Bronchial epithelial cell (primary cell): Measurements from ENCODE around the gene DTNB. TPM values are rescaled to one million over a fixed set of nuclear protein-coding genes. Genes with fewer than 3 reads are reported as not detected.
A peak's percentile ranks its signal among the peaks of the same experiment; 100 is the strongest.

Experiments used
- DNase-seq: peaks from one replicate; pipeline ENCODE4 v3.0.0-alpha.2; 2010; ENCODE audit warnings: low read depth
- FAIRE-seq: peaks from 2 replicates; lab custom pipeline; 2011; peaks lifted over from hg19 to GRCh38; lab: Jason Lieb, UNC
- H3K27me3 ChIP-seq: 2 replicates; pipeline ENCODE4 v1.5.1; 2011; ENCODE audit warnings: low read length; ENCODE audit not compliant: control insufficient read depth, insufficient read depth
- H3K36me3 ChIP-seq: 2 replicates; pipeline ENCODE4 v1.5.1; 2011; ENCODE audit warnings: low read length; ENCODE audit not compliant: control insufficient read depth, insufficient read depth
- H3K4me3 ChIP-seq: 2 replicates; pipeline ENCODE4 v1.5.1; 2011; ENCODE audit warnings: mild to moderate bottlenecking, low read depth, low read length, control low read depth
- total RNA-seq: library from RNA; depleted of rRNA; stranded (reverse); fragments of >200 nt; gene quantifications from 2 replicates; pipeline ENCODE4 v1.2.1, GENCODE V29; 2014
- TF ChIP-seq, protein P1 (sequence below): IDR thresholded peaks from 2 replicates; pipeline ENCODE4 v1.5.1; 2011; ENCODE audit warnings: mild to moderate bottlenecking, moderate library complexity, low read length, control low read depth, inconsistent platforms; ENCODE audit not compliant: insufficient read depth, severe bottlenecking

Gene DTNB
- total RNA-seq, 1 donor from 2014 or later: 8.4 TPM

DNA sequence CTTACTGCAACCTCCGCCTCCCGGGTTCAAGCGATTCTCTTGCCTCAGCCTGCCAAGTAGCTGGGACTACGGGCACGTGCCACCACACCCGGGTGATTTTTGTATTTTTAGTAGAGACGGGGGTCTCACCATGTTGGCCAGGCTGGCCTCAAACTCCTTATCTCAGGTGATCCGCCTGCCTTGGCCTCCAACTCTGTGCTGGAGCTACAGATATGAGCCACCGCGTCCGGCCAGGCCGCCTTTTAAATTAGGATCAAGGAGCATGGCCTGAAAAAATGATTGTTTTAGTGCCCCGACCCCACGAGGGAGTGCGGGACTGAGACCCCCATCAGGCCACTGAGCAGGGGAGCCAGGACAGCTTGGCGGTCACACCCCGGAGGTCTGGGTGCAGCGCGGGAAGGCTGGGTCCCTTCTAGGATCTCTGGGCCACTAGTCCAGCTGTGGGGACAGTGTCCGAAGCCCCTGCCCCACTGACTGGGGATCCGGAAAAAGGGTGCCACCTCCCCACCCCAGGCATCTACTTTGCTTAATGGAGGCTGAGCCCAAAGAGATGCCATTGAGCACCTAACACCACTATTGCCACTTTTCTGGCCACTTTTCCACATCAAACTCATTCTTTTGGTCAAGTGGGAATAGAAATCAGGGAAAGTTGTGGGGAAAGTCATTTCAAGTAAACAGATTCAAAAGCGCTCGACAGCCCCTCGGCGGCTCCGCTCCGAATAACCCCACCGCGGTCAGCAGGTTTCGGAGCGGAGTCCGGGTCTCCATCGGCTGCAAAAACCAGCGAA is 311.9 kb downstream of the DTNB start:
- no peaks in the 10 kb centered on the region for H3K27me3 ChIP-seq
- no peaks in the 10 kb centered on the region for H3K36me3 ChIP-seq
- TF ChIP-seq, protein P1, sequence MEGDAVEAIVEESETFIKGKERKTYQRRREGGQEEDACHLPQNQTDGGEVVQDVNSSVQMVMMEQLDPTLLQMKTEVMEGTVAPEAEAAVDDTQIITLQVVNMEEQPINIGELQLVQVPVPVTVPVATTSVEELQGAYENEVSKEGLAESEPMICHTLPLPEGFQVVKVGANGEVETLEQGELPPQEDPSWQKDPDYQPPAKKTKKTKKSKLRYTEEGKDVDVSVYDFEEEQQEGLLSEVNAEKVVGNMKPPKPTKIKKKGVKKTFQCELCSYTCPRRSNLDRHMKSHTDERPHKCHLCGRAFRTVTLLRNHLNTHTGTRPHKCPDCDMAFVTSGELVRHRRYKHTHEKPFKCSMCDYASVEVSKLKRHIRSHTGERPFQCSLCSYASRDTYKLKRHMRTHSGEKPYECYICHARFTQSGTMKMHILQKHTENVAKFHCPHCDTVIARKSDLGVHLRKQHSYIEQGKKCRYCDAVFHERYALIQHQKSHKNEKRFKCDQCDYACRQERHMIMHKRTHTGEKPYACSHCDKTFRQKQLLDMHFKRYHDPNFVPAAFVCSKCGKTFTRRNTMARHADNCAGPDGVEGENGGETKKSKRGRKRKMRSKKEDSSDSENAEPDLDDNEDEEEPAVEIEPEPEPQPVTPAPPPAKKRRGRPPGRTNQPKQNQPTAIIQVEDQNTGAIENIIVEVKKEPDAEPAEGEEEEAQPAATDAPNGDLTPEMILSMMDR: no peak
- FAIRE-seq: no peak
- H3K4me3 ChIP-seq: no peak overlapping the region
- no peak for DNase-seq

DNA sequence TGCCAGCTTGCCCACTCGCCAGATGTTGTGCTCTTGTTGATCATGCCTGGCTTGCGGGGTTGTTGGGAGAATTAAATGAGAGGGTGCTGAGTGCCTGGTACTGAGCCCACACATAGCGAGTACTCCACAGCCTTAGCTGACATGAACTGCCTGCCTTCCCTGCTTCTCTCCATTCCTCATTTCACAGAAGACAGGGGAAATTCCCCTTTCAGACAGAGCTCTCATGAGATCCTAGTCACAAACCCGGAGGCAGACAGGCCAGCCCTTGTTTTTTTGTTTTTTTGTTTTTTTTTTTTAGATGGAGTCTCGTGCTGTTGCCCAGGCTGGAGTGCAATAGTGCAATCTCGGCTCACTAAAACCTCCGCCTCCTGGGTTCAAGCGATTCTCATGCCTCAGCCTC is 314.5 kb downstream of the DTNB start:
- DNase-seq (no peak), FAIRE-seq (no peak)
- Histone ChIP-seq H3K27me3 (no peaks in the 10 kb centered on the region), H3K36me3 (no peaks in the 10 kb centered on the region), H3K4me3 (no peak overlapping the region)
- TF ChIP-seq, protein P1: no peak

DNA sequence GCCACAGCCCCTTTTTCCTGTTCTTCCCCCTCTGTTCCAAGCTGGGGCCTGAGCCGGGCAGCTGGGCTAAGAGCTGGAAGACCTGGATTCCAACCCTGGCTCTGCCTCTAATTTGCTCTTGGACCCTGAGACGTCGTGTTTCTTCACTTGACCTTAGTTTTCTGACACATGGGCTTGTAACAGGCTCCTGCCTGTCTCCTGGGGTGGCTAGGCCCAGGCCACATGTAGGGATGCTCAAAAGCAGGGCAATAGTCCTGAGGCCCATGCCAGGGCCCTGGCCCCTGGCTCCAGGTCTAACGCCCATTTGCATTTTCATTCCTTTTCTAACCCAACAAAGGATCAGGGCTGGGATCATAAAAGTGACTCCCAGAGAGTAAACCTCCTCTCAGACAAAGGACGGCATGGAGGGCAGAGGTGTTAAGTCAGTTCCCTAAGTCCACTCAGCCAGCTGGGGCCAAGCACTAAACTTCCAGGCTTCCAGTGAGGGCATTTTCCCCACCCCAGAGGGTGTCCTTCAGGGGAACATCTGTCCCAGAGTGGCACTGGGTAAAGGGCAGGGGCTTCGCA is 315.0 kb downstream of the DTNB start:
- Histone ChIP-seq H3K4me3 (no peak overlapping the region), H3K36me3 (no peaks in the 10 kb centered on the region), H3K27me3 (no peaks in the 10 kb centered on the region)
- TF ChIP-seq, protein P1: no peak
- DNase-seq (no peak), FAIRE-seq (no peak)

DNA sequence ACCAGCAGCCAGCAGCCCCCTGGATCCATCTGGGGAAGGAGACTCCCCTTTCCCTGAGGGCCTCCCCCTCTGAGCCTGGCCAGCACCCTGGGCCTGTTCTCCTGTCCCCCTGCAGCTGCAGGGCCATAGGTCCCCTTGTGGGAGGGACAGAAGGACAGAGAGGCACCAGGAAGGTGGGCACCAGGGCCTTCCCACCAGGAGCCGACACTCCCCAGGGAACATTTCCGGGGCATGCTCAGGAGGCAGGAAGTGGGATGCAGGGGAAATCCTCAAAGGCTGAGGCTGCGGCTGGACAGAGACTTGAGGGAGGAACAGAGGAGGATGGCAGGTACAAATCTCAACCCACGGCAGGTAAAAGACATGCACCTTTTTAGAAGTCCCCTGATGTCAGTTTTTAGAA is 317.3 kb downstream of the DTNB start:
- H3K27me3 ChIP-seq: no peaks in the 10 kb centered on the region
- no peak overlapping the region for H3K4me3 ChIP-seq
- H3K36me3 ChIP-seq: no peaks in the 10 kb centered on the region
- no peak for FAIRE-seq
- no peak for DNase-seq
- TF ChIP-seq, protein P1: no peak

DNA sequence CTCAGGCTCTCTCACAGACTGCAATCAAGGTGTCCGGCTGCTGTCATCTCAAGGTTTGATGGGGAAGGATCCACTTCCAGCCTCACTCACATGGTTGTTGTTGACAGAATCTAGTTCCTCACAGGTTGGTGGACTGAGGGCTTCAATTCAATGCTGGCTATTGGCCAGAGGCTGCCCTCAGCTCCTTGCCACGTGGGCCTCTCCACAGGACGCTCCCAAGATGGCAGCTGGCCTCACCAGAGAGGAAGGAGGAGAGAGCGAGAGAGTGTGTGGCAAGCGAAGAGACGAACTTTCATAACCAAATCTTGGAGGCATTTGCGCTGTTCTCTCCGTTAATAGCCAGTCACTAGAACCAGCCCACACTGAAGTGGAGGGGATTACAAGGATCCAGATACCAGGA is 318.1 kb downstream of the DTNB start:
- Histone ChIP-seq H3K27me3 (no peaks in the 10 kb centered on the region), H3K36me3 (no peaks in the 10 kb centered on the region), H3K4me3 (no peak overlapping the region)
- FAIRE-seq (peak; percentile 91), DNase-seq (no peak)
- TF ChIP-seq, protein P1: no peak

DNA sequence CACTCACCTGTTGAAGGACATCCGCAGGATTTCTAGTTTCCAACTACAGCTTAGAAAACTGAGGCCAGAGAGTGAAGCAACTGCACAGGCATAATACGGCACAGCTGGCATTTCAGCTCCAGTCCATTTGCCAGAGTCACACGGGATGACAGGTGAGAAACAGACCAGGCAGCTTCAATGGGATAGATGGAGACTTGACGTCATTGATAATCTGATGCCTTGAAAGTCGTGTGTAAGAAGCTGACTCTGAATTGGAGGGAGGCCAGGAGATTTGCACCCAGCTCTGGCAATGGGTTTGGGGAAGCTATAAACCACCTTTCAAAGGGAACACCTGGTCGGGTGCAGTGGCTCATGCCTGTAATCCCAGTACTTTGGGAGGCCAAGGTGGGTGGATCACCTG is 319.3 kb downstream of the DTNB start:
- Histone ChIP-seq H3K36me3 (no peaks in the 10 kb centered on the region), H3K4me3 (no peak overlapping the region), H3K27me3 (no peaks in the 10 kb centered on the region)
- TF ChIP-seq, protein P1: no peak
- FAIRE-seq: no peak
- no peak for DNase-seq
